Calu3 (cell line): ENCODE data around the gene MDM1. TPM values are rescaled to one million over a fixed set of nuclear protein-coding genes. Genes with fewer than 3 reads are reported as not detected.

Source experiments
- BruUV-seq: library from RNA; stranded (reverse); fragments of 400-500 nt; replicated peaks from 2 replicates; lab custom pipeline; 2021; lab: Mats Ljungman, UMichigan
- CTCF ChIA-PET: fragments of 300-600 bp; sonication (Branson Sonifier 250); formaldehyde crosslinking; loops from one replicate; lab custom pipeline; 2022; ENCODE audit warnings: antibody characterized with exemption; lab: Charles Lee
- DNase-seq: peaks from one replicate; pipeline ENCODE4 v3.0.0; 2022
- H3K27ac Mint-ChIP-seq: one replicate; pipeline ENCODE4 v1.8.0; 2022; ENCODE audit warnings: mixed read lengths; ENCODE audit not compliant: unreplicated experiment
- H3K27me3 Mint-ChIP-seq: one replicate; pipeline ENCODE4 v1.8.0; 2022; ENCODE audit warnings: mixed read lengths; ENCODE audit not compliant: unreplicated experiment
- H3K36me3 Mint-ChIP-seq: one replicate; pipeline ENCODE4 v1.8.0; 2022; ENCODE audit warnings: mild to moderate bottlenecking, moderate library complexity, mixed read lengths; ENCODE audit not compliant: insufficient read depth, unreplicated experiment
- H3K4me1 Mint-ChIP-seq: one replicate; pipeline ENCODE4 v1.8.0; 2022; ENCODE audit warnings: mild to moderate bottlenecking, low read depth, mixed read lengths; ENCODE audit not compliant: unreplicated experiment
- H3K4me3 Mint-ChIP-seq: one replicate; pipeline ENCODE4 v1.8.0; 2022; ENCODE audit warnings: mild to moderate bottlenecking, low read depth, moderate library complexity, mixed read lengths; ENCODE audit not compliant: unreplicated experiment
- H3K9me3 Mint-ChIP-seq: one replicate; pipeline ENCODE4 v1.8.0; 2022; ENCODE audit warnings: low read depth, mixed read lengths; ENCODE audit not compliant: unreplicated experiment
- CTCF ChIP-seq: fragments of 200-600 bp; IDR thresholded peaks from one replicate; pipeline ENCODE4 v1.8.0; 2022; ENCODE audit warnings: antibody characterized with exemption; ENCODE audit not compliant: unreplicated experiment
- intact Hi-C: fragments of 100-400 bp; cut with micrococcal nuclease; formaldehyde crosslinking; loops from one replicate; pipeline ENCODE4 v1.10.0; 2022; ENCODE audit not compliant: unreplicated experiment
- total RNA-seq: library from RNA; stranded (reverse); gene quantifications from 2 replicates; pipeline ENCODE4 v1.2.3, GENCODE V29; 2022

MDM1 gene
- total RNA-seq, 1 experiment from 2014 or later = 22.7 TPM

DNA sequence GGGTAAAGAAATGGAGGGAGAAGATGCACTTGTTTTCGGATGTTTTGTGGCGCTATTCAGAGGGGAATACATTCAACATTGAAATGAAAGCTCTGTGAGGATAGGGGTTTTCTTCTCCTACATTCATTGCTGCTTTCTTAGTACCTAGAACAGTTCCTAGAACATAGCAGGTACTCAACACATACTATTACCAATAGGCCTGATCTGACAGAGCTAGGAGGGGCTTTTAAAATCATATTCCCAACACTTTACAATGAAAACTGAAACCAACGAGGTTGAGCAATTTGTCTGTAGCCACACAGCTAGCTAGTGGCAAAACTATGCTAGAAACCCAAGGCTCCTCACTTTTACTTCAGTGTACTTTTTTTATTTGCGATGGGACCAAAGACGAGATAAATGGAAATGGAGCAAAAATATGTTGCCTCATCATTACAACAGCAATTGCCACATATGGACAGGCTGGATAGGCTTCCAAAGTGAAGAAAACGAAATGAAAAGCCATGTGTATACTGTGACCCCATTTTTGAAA, 55.7 kb downstream of the MDM1 start:
- no peak for DNase-seq
- intact Hi-C loops = no loop called here
- H3K9me3 Mint-ChIP-seq = no peaks in the 10 kb centered on the region
- TF ChIP-seq CTCF = no peak
- H3K4me1 Mint-ChIP-seq = peaks cover 14% of the 10 kb centered on the region
- BruUV-seq = no TSS peak
- no peak overlapping the region for H3K27ac Mint-ChIP-seq
- CTCF ChIA-PET = no interaction called here
- H3K4me3 Mint-ChIP-seq = no peak overlapping the region
- no peaks in the 10 kb centered on the region for H3K27me3 Mint-ChIP-seq
- no peaks in the 10 kb centered on the region for H3K36me3 Mint-ChIP-seq

DNA sequence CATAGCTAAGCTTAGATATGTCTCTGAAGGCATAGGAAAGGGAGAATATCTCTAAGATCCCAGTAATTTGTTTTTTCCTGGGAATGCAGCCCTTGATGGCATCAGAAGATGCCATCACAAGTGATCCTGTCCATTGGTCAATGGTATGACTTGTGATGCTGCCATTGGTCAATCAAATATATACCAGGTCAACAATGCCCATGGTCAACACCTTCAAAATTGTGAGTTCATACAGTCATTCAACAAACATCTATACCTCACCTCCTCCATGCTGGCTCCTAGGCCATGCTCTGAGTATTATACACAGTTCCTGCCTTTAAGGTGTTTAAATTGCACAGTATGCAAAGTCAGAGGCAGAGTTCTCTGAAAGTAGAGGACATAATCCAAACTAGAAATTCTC, 59.4 kb downstream of the MDM1 start:
- intact Hi-C loops = no loop called here

DNA sequence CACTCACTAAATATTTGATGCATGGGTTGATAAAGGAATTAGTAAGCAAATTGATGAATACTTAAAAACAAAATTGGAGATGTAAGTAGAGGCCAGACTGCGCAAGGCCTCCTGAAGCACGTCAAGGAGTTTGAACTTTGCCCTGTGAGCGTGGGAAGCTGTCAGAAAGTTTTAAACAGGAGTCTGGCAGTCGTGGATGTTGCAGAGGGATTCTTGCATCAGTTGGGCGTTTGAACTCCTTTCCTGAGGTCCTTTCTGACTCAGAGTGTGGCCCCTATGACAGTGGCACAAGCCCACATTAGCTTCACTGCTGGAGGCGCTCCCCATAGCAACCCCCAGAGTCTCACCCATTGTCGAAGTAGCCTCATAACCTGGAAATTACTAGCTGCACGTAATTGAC, 60.8 kb downstream of the MDM1 start:
- no peak overlapping the region for H3K4me3 Mint-ChIP-seq
- CTCF ChIA-PET = no interaction called here
- no peaks in the 10 kb centered on the region for H3K4me1 Mint-ChIP-seq
- H3K27ac Mint-ChIP-seq = no peak overlapping the region
- BruUV-seq = no TSS peak
- no peaks in the 10 kb centered on the region for H3K9me3 Mint-ChIP-seq
- peaks cover 20% of the 10 kb centered on the region for H3K27me3 Mint-ChIP-seq
- intact Hi-C loops = no loop called here
- no peak for DNase-seq
- TF ChIP-seq CTCF = no peak
- no peaks in the 10 kb centered on the region for H3K36me3 Mint-ChIP-seq

More for the DNA sequence above, 59.4 kb downstream of the MDM1 start:
- no peak for TF ChIP-seq CTCF
- CTCF ChIA-PET = no interaction called here
- no peak for DNase-seq
- Mint-ChIP-seq H3K36me3 (no peaks in the 10 kb centered on the region), H3K27me3 (peaks cover 20% of the 10 kb centered on the region), H3K4me3 (no peak overlapping the region), H3K9me3 (no peaks in the 10 kb centered on the region), H3K27ac (no peak overlapping the region), H3K4me1 (peaks cover 11% of the 10 kb centered on the region)
- BruUV-seq = no TSS peak

GRCh38 chr12:68270358-68270757, 61.8 kb downstream of the MDM1 start:
- H3K4me1 Mint-ChIP-seq = no peaks in the 10 kb centered on the region
- H3K9me3 Mint-ChIP-seq = no peaks in the 10 kb centered on the region
- CTCF ChIA-PET = no interaction called here
- H3K27me3 Mint-ChIP-seq = peaks cover 29% of the 10 kb centered on the region
- no peaks in the 10 kb centered on the region for H3K36me3 Mint-ChIP-seq
- H3K4me3 Mint-ChIP-seq = no peak overlapping the region
- H3K27ac Mint-ChIP-seq = no peak overlapping the region
- intact Hi-C loops = no loop called here
- BruUV-seq = no TSS peak
- no peak for DNase-seq
- no peak for TF ChIP-seq CTCF
